Liver (tissue), 9 donors: Measurements from ENCODE around the gene ASAH2B. TPM values are rescaled to one million over a fixed set of nuclear protein-coding genes. Genes with fewer than 3 reads are reported as not detected.

Source experiments
- DNase-seq: peaks from one replicate; pipeline ENCODE4 v3.0.0-alpha.2; 2017; ENCODE audit warnings: low spot score
- H3K27ac ChIP-seq, 2 donors: one replicate each; pipeline ENCODE4 v1.7.0; 2013; ENCODE audit warnings: inconsistent platforms in 2 of 2, low read length in 2 of 2, control low read depth in 1 of 2, low read depth in 1 of 2, mild to moderate bottlenecking in 1 of 2
- H3K27me3 ChIP-seq, 4 donors: one replicate each; pipeline versions ENCODE4 v1.6.1 to v1.7.0; 2013; ENCODE audit warnings: low read length in 3 of 4, inconsistent platforms in 1 of 4, mild to moderate bottlenecking in 1 of 4, moderate library complexity in 1 of 4; ENCODE audit not compliant: control insufficient read depth in 4 of 4, insufficient read depth in 4 of 4
- H3K36me3 ChIP-seq, 4 donors: one replicate each; pipeline versions ENCODE4 v1.6.1 to v1.7.0; 2013; ENCODE audit warnings: low read length in 3 of 4, mild to moderate bottlenecking in 3 of 4, low read depth in 1 of 4, moderate library complexity in 1 of 4; ENCODE audit not compliant: control insufficient read depth in 4 of 4, insufficient read depth in 3 of 4
- H3K4me1 ChIP-seq, 4 donors: one replicate each; pipeline versions ENCODE4 v1.6.1 to v1.7.0; 2013; ENCODE audit warnings: low read length in 3 of 4, mild to moderate bottlenecking in 3 of 4, moderate library complexity in 1 of 4; ENCODE audit not compliant: control insufficient read depth in 4 of 4, insufficient read depth in 4 of 4
- H3K4me3 ChIP-seq, 3 donors: one replicate each; pipeline versions ENCODE4 v1.6.1 to v1.7.0; 2013; ENCODE audit warnings: low read length in 3 of 3, control low read depth in 1 of 3, low read depth in 1 of 3, mild to moderate bottlenecking in 1 of 3
- H3K9ac ChIP-seq, 2 donors: one replicate each; pipeline ENCODE4 v1.7.0; 2013; ENCODE audit warnings: low read length in 2 of 2, mild to moderate bottlenecking in 2 of 2, moderate library complexity in 2 of 2, control low read depth in 1 of 2, low read depth in 1 of 2
- H3K9me3 ChIP-seq, 4 donors: one replicate each; pipeline versions ENCODE4 v1.6.1 to v1.7.0; 2013; ENCODE audit warnings: low read length in 3 of 4; ENCODE audit not compliant: control insufficient read depth in 4 of 4
- CTCF ChIP-seq: fragments of 150-350 bp; IDR thresholded peaks from 2 replicates; pipeline ENCODE4 v1.5.1; 2017; ENCODE audit warnings: improper control_type of control experiment, low read depth, low read length; ENCODE audit not compliant: missing input control
- EGR1 ChIP-seq, 2 donors: IDR thresholded peaks; 2 replicates each; pipeline ENCODE4 v1.6.1; 2016 to 2018; ENCODE audit warnings: antibody characterized with exemption in 2 of 2, low read depth in 2 of 2
- FOXA1 ChIP-seq: IDR thresholded peaks from 2 replicates; pipeline ENCODE4 v1.6.1; 2016; ENCODE audit warnings: antibody characterized with exemption
- FOXA2 ChIP-seq: IDR thresholded peaks from 2 replicates; pipeline ENCODE4 v1.6.1; 2016; ENCODE audit warnings: antibody characterized with exemption
- GABPA ChIP-seq, 2 donors: IDR thresholded peaks in 1 of 2; conservative IDR thresholded peaks in 1 of 2; 2 replicates each; pipeline ENCODE4 v1.6.1; 2016; ENCODE audit warnings: antibody characterized with exemption in 2 of 2, mild to moderate bottlenecking in 1 of 2, moderate library complexity in 1 of 2
- HNF4G ChIP-seq: IDR thresholded peaks from 2 replicates; pipeline ENCODE4 v1.6.1; 2016; ENCODE audit warnings: antibody characterized with exemption
- JUND ChIP-seq, 2 donors: IDR thresholded peaks; 2 replicates each; pipeline ENCODE4 v1.6.1; 2016; ENCODE audit warnings: antibody characterized with exemption in 2 of 2
- NR2F2 ChIP-seq: IDR thresholded peaks from 2 replicates; pipeline ENCODE4 v1.6.1; 2016; ENCODE audit warnings: antibody characterized with exemption
- RAD21 ChIP-seq, 2 donors: IDR thresholded peaks; 2 replicates each; pipeline ENCODE4 v1.6.1; 2016; ENCODE audit warnings: antibody characterized with exemption in 2 of 2, mild to moderate bottlenecking in 2 of 2
- REST ChIP-seq: IDR thresholded peaks from 2 replicates; pipeline ENCODE4 v1.6.1; 2016; ENCODE audit warnings: antibody characterized with exemption, mild to moderate bottlenecking
- SP1 ChIP-seq: IDR thresholded peaks from 2 replicates; pipeline ENCODE4 v1.6.1; 2018; ENCODE audit warnings: antibody characterized with exemption, mild to moderate bottlenecking
- TAF1 ChIP-seq: conservative IDR thresholded peaks from 2 replicates; pipeline ENCODE4 v1.6.1; 2016; ENCODE audit warnings: antibody characterized with exemption, mild to moderate bottlenecking
- YY1 ChIP-seq: IDR thresholded peaks from 2 replicates; pipeline ENCODE4 v1.6.1; 2016; ENCODE audit warnings: antibody characterized with exemption, mild to moderate bottlenecking
- ZBTB33 ChIP-seq: IDR thresholded peaks from 2 replicates; pipeline ENCODE4 v1.6.1; 2016; ENCODE audit warnings: antibody characterized with exemption
- WGBS: extraction: QIAGEN DNeasy Blood & Tissue Kit; methylation state at CpG from one replicate; pipeline ENCODE4 v1.1.7; 2013; 5-methylcytosine and 5-hydroxymethylcytosine counted together
- polyA plus RNA-seq, 2 donors: library from polyadenylated mRNA; stranded (reverse) in 1 of 2; unstranded in 1 of 2; fragments of 200-250 nt in 1 of 2; fragments of >200 nt in 1 of 2; fragmentation: Nextera tagmentation in 1 of 2; extraction: Ambion mirVana in 1 of 2; gene quantifications; one replicate each; pipeline versions ENCODE4 v1.2.1 to v1.2.3, GENCODE V29; 2013 to 2015
- total RNA-seq, 2 donors: library from RNA; depleted of rRNA; stranded (reverse); fragments of >200 nt; gene quantifications; one replicate each; pipeline ENCODE4 v1.2.3, GENCODE V29; 2014
- donor health status: healthy.
- donor health status: healthy.
- donor health status: healthy.
- donor health status: healthy.
- donor health status: healthy.

Gene ASAH2B
- total and polyA plus RNA-seq, 4 donors = 1.5 to 6.4 (median 3.5) TPM

GRCh38 chr10:50799595-50799994 is 59.9 kb downstream of the ASAH2B start:
- DNase-seq = no peak
- Histone ChIP-seq H3K9ac (no peak overlapping the region), H3K36me3 (peaks cover 0 to 11% (median 0%) of the 10 kb centered on the region in 4 donors), H3K9me3 (no peaks in the 10 kb centered on the region), H3K4me1 (no peaks in the 10 kb centered on the region), H3K27ac (no peak overlapping the region), H3K4me3 (no peak overlapping the region), H3K27me3 (no peaks in the 10 kb centered on the region)
- WGBS = 96% methylated on average over 1 of the region's 1 CpG
- TF ChIP-seq YY1 (no peak), CTCF (no peak), SP1 (no peak), EGR1 (IDR thresholded peaks at IDR 0.05; ENCODE audit: low read depth in 2 of 2) (no peak), NR2F2 (no peak), JUND (IDR thresholded peaks at IDR 0.05) (no peak), GABPA (IDR thresholded peaks at IDR 0.05 in 1 of 2, conservative IDR thresholded peaks at IDR 0.05 in 1 of 2) (no peak), FOXA1 (no peak), REST (no peak), RAD21 (IDR thresholded peaks at IDR 0.05) (no peak), HNF4G (no peak), ZBTB33 (no peak), TAF1 (no peak), FOXA2 (no peak)

- no peak overlapping the region for H3K27ac ChIP-seq
- H3K9ac ChIP-seq = no peak overlapping the region
- DNase-seq = no peak
- TF ChIP-seq RAD21 (IDR thresholded peaks at IDR 0.05) = no peak
- no peak for TF ChIP-seq FOXA2
- H3K9me3 ChIP-seq = no peaks in the 10 kb centered on the region
- peaks cover 0 to 47% (median 14%) of the 10 kb centered on the region in 4 donors for H3K36me3 ChIP-seq
- 33% methylated on average over 2 of the region's 2 CpGs for WGBS
- H3K4me1 ChIP-seq = peaks cover 6 to 38% (median 24%) of the 10 kb centered on the region in 4 donors
- no peak overlapping the region for H3K4me3 ChIP-seq
- no peaks in the 10 kb centered on the region for H3K27me3 ChIP-seq
These were observed 66.4 kb downstream of the ASAH2B start for GRCh38 chr10:50805981-50806622.
